K562 (cell line): ENCODE measurements around the gene CATSPER4. TPM values are rescaled to one million over a fixed set of nuclear protein-coding genes. Genes with fewer than 3 reads are reported as not detected.

ENCODE experiments used
- ATAC-seq: fragments of 200-7000 bp; cut with Tn5 transposase; 3 replicates; pipeline ENCODE4 v1.9.1; 2020; ENCODE audit warnings: moderate library complexity
- BruUV-seq: library from RNA; stranded (reverse); fragments of 400-500 nt; replicated peaks from 2 replicates; lab custom pipeline; 2021; lab: Mats Ljungman, UMichigan
- CTCF ChIA-PET: fragments of 300-600 bp; formaldehyde crosslinking; extraction: SDS; loops from one replicate; lab custom pipeline; 2021; ENCODE audit warnings: low intra/inter-chr PET ratio; lab: Yijun Ruan, JAX
- POLR2A ChIA-PET: fragments of 300-600, 350-650 bp; sonication (Branson Sonifier 250); formaldehyde crosslinking; extraction: SDS; loops from one replicate; lab custom pipeline; 2021; ENCODE audit warnings: antibody characterized with exemption, inconsistent platforms; lab: Yijun Ruan, JAX
- DNase-seq, 4 experiments: peaks; one replicate each; pipeline versions ENCODE4 v3.0.0 to v3.0.0-alpha.2; 2011 to 2018; ENCODE audit warnings: low spot score in 3 of 4, mixed read lengths in 3 of 4; ENCODE audit errors: extremely low read depth in 1 of 4
- FAIRE-seq: peaks from 2 replicates; lab custom pipeline; 2011; peaks lifted over from hg19 to GRCh38; lab: Jason Lieb, UNC
- H2AFZ ChIP-seq: 2 replicates; pipeline ENCODE4 v1.6.0; 2011; ENCODE audit warnings: low read depth, low read length, control low read depth, inconsistent platforms
- H3K27ac ChIP-seq: fragments of 200-600 bp; 3 replicates; pipeline ENCODE4 v1.8.0; 2011; ENCODE audit warnings: low read depth, mild to moderate bottlenecking, control low read depth, inconsistent platforms, low read length, moderate library complexity, mixed read lengths; ENCODE audit errors: extremely low read depth
- H3K27me3 ChIP-seq, 2 experiments: fragments of 300-600 bp in 1 of 2; 2 replicates in 1 of 2; 3 replicates in 1 of 2; pipeline versions ENCODE4 v1.6.0 to v1.8.0; 2011; ENCODE audit warnings: inconsistent platforms in 2 of 2, low read length in 2 of 2, mild to moderate bottlenecking in 1 of 2, mixed read lengths in 1 of 2, moderate library complexity in 1 of 2; ENCODE audit not compliant: control insufficient read depth in 2 of 2, insufficient read depth in 2 of 2
- H3K36me3 ChIP-seq: fragments of 300-600 bp; 3 replicates; pipeline ENCODE4 v1.8.0; 2011; ENCODE audit warnings: mild to moderate bottlenecking, low read length, inconsistent platforms; ENCODE audit not compliant: control insufficient read depth, insufficient read depth
- H3K4me1 ChIP-seq, 2 experiments: fragments of 200-600 bp in 1 of 2; replicated peaks in 1 of 2; 2 replicates in 1 of 2; 3 replicates in 1 of 2; pipeline versions ENCODE4 v1.5.1 to v1.8.0; 2011; ENCODE audit warnings: inconsistent platforms in 2 of 2, low read length in 2 of 2, mild to moderate bottlenecking in 1 of 2, mixed read lengths in 1 of 2, moderate library complexity in 1 of 2; ENCODE audit not compliant: control insufficient read depth in 2 of 2, insufficient read depth in 2 of 2
- H3K4me2 ChIP-seq: 2 replicates; pipeline ENCODE4 v1.6.1; 2011; ENCODE audit warnings: low read length, control low read depth, inconsistent platforms, mixed read lengths; ENCODE audit not compliant: insufficient read depth
- H3K4me3 ChIP-seq: fragments of 200-600 bp; sonication (generic), shearing (Covaris generic); 2 replicates; pipeline ENCODE4 v1.5.1; 2016; ENCODE audit warnings: control low read depth, inconsistent platforms
- H3K79me2 ChIP-seq: fragments of 200-600 bp; 3 replicates; pipeline ENCODE4 v1.8.0; 2011; ENCODE audit warnings: low read length, inconsistent platforms; ENCODE audit not compliant: control insufficient read depth, insufficient read depth
- H3K9ac ChIP-seq, 2 experiments: 2 replicates each; pipeline versions ENCODE4 v1.6.0 to v1.6.1; 2011; ENCODE audit warnings: low read depth in 2 of 2, low read length in 2 of 2, control low read depth in 1 of 2, inconsistent platforms in 1 of 2, mild to moderate bottlenecking in 1 of 2, mixed read lengths in 1 of 2; ENCODE audit not compliant: insufficient read depth in 1 of 2
- H3K9me1 ChIP-seq: one replicate; pipeline ENCODE4 v1.6.0; 2011; ENCODE audit warnings: inconsistent platforms, mild to moderate bottlenecking, low read length, moderate library complexity; ENCODE audit not compliant: control insufficient read depth, insufficient read depth
- H3K9me3 ChIP-seq: replicated peaks from 2 replicates; pipeline ENCODE4 v1.5.1; 2011; ENCODE audit warnings: low read depth, low read length, inconsistent platforms; ENCODE audit not compliant: control insufficient read depth, insufficient read depth
- H4K20me1 ChIP-seq: replicated peaks from 2 replicates; pipeline ENCODE4 v1.6.1; 2011; ENCODE audit warnings: low read length, inconsistent platforms, mixed read lengths; ENCODE audit not compliant: control insufficient read depth, insufficient read depth
- CBX1 ChIP-seq: sonication (generic); IDR thresholded peaks from 2 replicates; pipeline ENCODE4 v1.6.1; 2016; ENCODE audit warnings: antibody characterized with exemption, low read depth, mild to moderate bottlenecking
- WGBS: fragments of 100-300 bp; shearing (Covaris generic); methylation state at CpG from one replicate; pipeline ENCODE4 v1.1.6; 2016; ENCODE audit warnings: low coverage, mixed read lengths; ENCODE audit not compliant: insufficient coverage; ENCODE audit errors: missing lambda C conversion rate; 5-methylcytosine and 5-hydroxymethylcytosine counted together
- in situ Hi-C: fragments of 300-500 bp; cut with MboI; formaldehyde crosslinking; loops from 4 replicates; pipeline ENCODE4 v1.15.0; 2018; ENCODE audit warnings: inconsistent platforms, mixed read lengths
- intact Hi-C: fragments of 100-400 bp; cut with micrococcal nuclease; formaldehyde crosslinking; loops from 2 replicates; pipeline ENCODE4 v1.14.2; 2022
- polyA plus RNA-seq, 8 experiments: library from polyadenylated mRNA; depleted of rRNA in 4 of 8; stranded (reverse) in 5 of 8; unstranded in 3 of 8; fragments of >200 nt; fragmentation: Nextera tagmentation in 2 of 8; fragmentation: Illumina TruSeq in 1 of 8; extraction: Ambion mirVana in 2 of 8; extraction: Trizol in 1 of 8; gene quantifications; 2 replicates each; pipeline versions ENCODE4 v1.2.1 to v1.2.3, GENCODE V29; 2011 to 2014; ENCODE audit warnings: inconsistent platforms in 1 of 8, missing spikeins in 1 of 8
- total RNA-seq, 7 experiments: library from RNA; depleted of rRNA in 6 of 7; stranded (reverse); fragments of >200 nt in 6 of 7; fragmentation: Illumina TruSeq in 2 of 7; extraction: Trizol in 2 of 7; gene quantifications; 2 replicates each; pipeline versions ENCODE4 v1.2.1 to v1.2.3, GENCODE V29; 2011 to 2021; ENCODE audit warnings: low replicate concordance in 1 of 7
- TF ChIP-seq, protein P1 (sequence below): sonication (generic); formaldehyde crosslinking; IDR thresholded peaks from 2 replicates; pipeline ENCODE4 v1.9.0; 2022; ENCODE audit warnings: mild to moderate bottlenecking, missing genetic modification reagents

Gene CATSPER4
- total and polyA plus RNA-seq, 9 of the 15 experiments (the other 6 are each of a cell fraction or from before 2014, with no cell fraction given) = 0.04 to 0.13 TPM; not detected in 7

DNA sequence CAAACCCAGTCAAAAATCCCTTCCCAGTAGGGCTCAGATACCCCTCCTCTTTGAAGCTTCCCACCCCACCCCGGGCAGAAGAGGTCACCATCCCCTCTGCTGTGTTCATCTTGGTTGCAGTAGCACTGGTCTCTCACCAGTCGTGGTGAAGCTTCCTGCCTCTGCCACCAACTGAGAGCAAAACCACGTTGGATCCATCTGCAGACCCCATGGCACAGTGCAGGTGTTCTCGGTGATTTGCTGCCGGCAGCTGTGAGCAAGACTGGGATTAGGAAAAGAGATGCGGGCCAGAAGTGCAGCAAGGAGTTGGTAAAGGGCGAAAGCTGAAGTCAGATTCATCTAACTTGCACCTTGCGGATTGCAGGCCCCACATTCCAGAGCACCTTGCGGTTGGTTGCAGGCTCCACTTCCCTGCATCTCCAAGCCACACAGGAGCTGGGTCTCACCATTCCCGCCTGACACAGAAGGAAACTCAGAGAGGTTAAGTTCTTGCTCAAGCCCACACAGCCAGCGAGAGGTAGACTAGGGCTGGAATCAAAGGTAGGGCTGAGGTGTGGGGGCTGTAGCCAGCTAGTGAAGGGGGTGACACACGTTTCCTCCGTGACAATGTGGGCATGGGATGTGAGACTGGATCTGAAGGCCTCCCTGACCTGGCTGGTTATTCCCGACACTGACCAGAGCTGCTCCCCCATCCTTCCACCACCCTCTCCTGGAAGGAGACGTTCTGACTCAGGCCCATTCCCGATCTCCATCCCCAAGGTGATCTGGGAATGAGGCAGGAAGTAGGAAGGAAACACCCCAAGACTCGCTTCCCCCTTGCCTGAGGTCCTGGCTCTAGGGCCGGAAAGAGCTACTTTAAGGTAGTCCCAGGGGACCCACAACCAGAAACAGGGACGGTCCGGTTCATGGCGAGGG lies 34.8 kb upstream of the CATSPER4 start:
- Histone ChIP-seq H3K27me3 (no peaks in the 10 kb centered on the region), H3K27ac (no peak overlapping the region), H3K9ac (peak overlapping the region in 1 of 2 experiments; percentile 76; a peak in 2 of 4 replicates), H3K4me3 (no peak overlapping the region), H4K20me1 (no peaks in the 10 kb centered on the region), H3K4me1 (peaks cover 9 to 37% of the 10 kb centered on the region in 2 experiments), H3K9me1 (no peaks in the 10 kb centered on the region), H3K79me2 (no peaks in the 10 kb centered on the region), H3K36me3 (no peaks in the 10 kb centered on the region), H2AFZ (no peak overlapping the region), H3K9me3 (no peaks in the 10 kb centered on the region), H3K4me2 (no peak overlapping the region)
- 62% methylated on average over 21 of the region's 21 CpGs for WGBS
- CTCF ChIA-PET = interaction anchor here (1.2 kb wide), 1 partner anchor 11 kb away, joined by 4 read pairs; no protein-coding TSS in a partner anchor
- no peak for TF ChIP-seq CBX1
- TF ChIP-seq, protein P1, sequence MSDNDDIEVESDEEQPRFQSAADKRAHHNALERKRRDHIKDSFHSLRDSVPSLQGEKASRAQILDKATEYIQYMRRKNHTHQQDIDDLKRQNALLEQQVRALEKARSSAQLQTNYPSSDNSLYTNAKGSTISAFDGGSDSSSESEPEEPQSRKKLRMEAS (CRISPR knock-in tag) = 0 out of 2 replicates have a peak, but pooled peaks have one; percentile 4
- FAIRE-seq (no peak), ATAC-seq (no peak), DNase-seq (no peak)
- intact Hi-C loops = no loop called here
- POLR2A ChIA-PET = interaction anchor here (0.6 to 2.7 kb wide), 12 partner anchors 8 to 83 kb away, joined by 3 to 13 read pairs (median 4); partner anchors contain the start of gene ZNF593
- in situ Hi-C loops = no loop called here
- BruUV-seq = no TSS peak
